Neural crest cell (in vitro differentiated cells): ENCODE measurements around the gene SERPINI1. TPM values are rescaled to one million over a fixed set of nuclear protein-coding genes. Genes with fewer than 3 reads are reported as not detected.
A peak's percentile ranks its signal among the peaks of the same experiment; 100 is the strongest.

ENCODE experiments used
- DNase-seq: peaks from one replicate; pipeline ENCODE4 v3.0.0; 2021; ENCODE audit warnings: low read depth, mixed read lengths, low spot score
- H3K27ac Mint-ChIP-seq: one replicate; pipeline ENCODE4 v1.8.0; 2021; ENCODE audit warnings: mild to moderate bottlenecking, mixed read lengths; ENCODE audit not compliant: unreplicated experiment
- H3K27me3 Mint-ChIP-seq: 2 replicates; pipeline ENCODE4 v1.8.0; 2021; ENCODE audit warnings: low read depth, mild to moderate bottlenecking, mixed read lengths
- H3K36me3 Mint-ChIP-seq: 2 replicates; pipeline ENCODE4 v1.8.0; 2021; ENCODE audit warnings: low read depth, mild to moderate bottlenecking, mixed read lengths
- H3K4me1 Mint-ChIP-seq: 2 replicates; pipeline ENCODE4 v1.8.0; 2021; ENCODE audit warnings: mixed read lengths
- H3K4me3 Mint-ChIP-seq: one replicate; pipeline ENCODE4 v1.8.0; 2021; ENCODE audit warnings: mild to moderate bottlenecking, mixed read lengths
- H3K9me3 Mint-ChIP-seq: 2 replicates; pipeline ENCODE4 v1.8.0; 2021; ENCODE audit warnings: mixed read lengths
- long read RNA-seq: library from polyadenylated mRNA; unstranded; transcript quantifications from one replicate; pipeline ENCODE4 v2.0.0, GENCODE V29; 2020
- total RNA-seq: library from RNA; stranded (reverse); gene quantifications from 2 replicates; pipeline ENCODE4 v1.2.1, GENCODE V29; 2021
- TF ChIP-seq, protein P1 (sequence below): fragments of 200-600 bp; sonication (generic); conservative IDR thresholded peaks from 2 replicates; pipeline ENCODE4 v1.5.0; 2021; ENCODE audit warnings: antibody characterized with exemption, mild to moderate bottlenecking

Gene SERPINI1, protein sequence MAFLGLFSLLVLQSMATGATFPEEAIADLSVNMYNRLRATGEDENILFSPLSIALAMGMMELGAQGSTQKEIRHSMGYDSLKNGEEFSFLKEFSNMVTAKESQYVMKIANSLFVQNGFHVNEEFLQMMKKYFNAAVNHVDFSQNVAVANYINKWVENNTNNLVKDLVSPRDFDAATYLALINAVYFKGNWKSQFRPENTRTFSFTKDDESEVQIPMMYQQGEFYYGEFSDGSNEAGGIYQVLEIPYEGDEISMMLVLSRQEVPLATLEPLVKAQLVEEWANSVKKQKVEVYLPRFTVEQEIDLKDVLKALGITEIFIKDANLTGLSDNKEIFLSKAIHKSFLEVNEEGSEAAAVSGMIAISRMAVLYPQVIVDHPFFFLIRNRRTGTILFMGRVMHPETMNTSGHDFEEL
- 1.0 TPM in 2 replicates for total RNA-seq
- long read RNA-seq, partial matches to known transcripts, result 1 of 6 reads
- long read RNA-seq, other reads (novel, unspliced or antisense), result 2 of 6 reads

DNA sequence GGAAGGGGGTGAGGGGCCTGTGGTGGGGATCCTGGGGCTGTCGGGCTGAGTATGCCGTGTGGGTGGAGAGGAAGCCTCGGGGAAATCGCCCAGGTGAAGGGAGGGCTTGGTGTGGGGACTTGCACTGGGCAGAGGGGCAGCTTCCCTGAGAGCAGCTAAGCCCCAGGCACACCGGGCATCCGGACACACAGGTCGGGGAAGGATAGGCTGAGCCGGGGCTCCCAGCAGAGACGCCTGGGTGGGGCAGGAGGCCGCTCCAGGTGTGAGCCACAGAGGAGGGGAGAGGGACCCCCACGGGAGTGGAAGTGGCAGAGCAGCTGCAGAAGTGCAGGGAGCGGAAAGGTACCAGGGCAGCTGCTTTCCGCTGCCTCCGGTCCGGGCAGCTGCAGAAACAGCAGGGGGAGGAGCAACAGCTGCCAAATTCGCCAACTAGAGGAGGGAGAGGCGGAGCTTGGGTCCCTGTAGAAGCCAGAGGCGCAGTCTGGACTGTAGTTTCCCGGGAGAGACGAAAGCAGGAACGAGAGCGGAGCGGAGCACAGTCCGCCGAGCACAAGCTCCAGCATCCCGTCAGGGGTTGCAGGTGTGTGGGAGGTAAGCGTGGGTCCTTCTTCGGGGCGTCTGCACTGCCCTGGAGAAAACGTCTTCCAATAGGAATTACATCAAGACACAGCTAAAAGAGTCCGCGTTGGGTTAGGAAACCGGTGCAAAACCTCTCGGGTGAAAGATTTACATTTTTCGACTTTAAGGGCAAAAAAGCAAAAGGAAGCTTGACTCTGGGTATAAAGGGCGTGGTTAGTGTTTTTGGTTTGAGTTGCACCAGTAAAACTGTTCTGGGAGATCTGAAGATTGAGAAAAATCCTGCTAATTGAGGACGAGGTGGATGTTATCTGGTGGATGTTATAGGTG lies at the start of gene SERPINI1:
SERPINI1 (plus strand) TSS at position 489 of the 906 bp plus-strand sequence. CDS start 53,408 bp downstream, outside the sequence.
- TF ChIP-seq, protein P1, sequence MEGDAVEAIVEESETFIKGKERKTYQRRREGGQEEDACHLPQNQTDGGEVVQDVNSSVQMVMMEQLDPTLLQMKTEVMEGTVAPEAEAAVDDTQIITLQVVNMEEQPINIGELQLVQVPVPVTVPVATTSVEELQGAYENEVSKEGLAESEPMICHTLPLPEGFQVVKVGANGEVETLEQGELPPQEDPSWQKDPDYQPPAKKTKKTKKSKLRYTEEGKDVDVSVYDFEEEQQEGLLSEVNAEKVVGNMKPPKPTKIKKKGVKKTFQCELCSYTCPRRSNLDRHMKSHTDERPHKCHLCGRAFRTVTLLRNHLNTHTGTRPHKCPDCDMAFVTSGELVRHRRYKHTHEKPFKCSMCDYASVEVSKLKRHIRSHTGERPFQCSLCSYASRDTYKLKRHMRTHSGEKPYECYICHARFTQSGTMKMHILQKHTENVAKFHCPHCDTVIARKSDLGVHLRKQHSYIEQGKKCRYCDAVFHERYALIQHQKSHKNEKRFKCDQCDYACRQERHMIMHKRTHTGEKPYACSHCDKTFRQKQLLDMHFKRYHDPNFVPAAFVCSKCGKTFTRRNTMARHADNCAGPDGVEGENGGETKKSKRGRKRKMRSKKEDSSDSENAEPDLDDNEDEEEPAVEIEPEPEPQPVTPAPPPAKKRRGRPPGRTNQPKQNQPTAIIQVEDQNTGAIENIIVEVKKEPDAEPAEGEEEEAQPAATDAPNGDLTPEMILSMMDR, result no peak
- H3K36me3 Mint-ChIP-seq, result no peaks in the 10 kb centered on the region
- H3K9me3 Mint-ChIP-seq, result no peaks in the 10 kb centered on the region
- DNase-seq, result peak; percentile 68
- H3K4me1 Mint-ChIP-seq, result peaks cover 13% of the 10 kb centered on the region
- H3K27me3 Mint-ChIP-seq, result peaks cover 3% of the 10 kb centered on the region
- no peak within 1 kb of the TSS for H3K4me3 Mint-ChIP-seq
- H3K27ac Mint-ChIP-seq, result no peak within 1 kb of the TSS

DNA sequence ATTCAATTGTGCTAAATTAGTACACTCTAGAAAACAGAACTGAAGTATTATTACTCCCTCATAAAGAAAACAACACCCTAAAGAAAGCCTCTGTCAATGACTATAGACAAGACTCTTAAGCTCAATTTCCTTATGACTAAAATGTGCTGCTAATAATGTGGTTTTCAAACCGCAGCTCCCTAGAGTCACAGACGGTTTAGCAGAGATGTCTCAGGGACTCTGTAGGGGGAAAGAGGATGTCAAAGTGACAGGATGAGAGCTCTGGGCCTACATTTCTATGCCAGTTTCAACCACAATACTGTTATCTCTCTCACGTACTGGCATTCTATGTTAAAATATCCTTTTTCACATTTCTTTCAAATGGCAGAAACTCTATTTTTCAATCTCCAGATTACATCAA lies 44.2 kb upstream of the SERPINI1 start:
- H3K9me3 Mint-ChIP-seq, result no peaks in the 10 kb centered on the region
- no peak for DNase-seq
- no peak overlapping the region for H3K27ac Mint-ChIP-seq
- peaks cover 11% of the 10 kb centered on the region for H3K36me3 Mint-ChIP-seq
- H3K4me3 Mint-ChIP-seq, result no peak overlapping the region
- no peaks in the 10 kb centered on the region for H3K27me3 Mint-ChIP-seq
- no peaks in the 10 kb centered on the region for H3K4me1 Mint-ChIP-seq
- TF ChIP-seq, protein P1, result no peak

DNA sequence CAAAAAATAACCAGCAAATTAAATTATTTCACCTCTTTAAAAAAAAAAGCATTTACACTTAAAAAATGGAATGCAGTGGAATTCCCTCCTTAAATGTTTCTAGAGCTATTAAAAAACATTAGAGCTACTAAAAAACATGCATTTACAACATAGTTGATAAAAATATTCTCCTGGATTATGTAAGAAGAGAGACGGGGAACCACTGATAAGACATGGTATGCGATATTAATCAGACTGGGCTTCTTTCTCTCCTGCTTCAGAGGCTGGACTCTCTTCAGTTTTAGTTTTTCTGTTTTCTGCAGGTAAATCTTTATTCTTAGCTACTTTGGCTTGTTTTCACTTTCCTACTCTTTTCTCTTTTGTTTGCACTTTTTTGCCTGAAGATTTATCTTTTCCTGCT lies 41.4 kb upstream of the SERPINI1 start:
- Mint-ChIP-seq H3K36me3 (peaks cover 11% of the 10 kb centered on the region), H3K9me3 (no peaks in the 10 kb centered on the region), H3K27me3 (no peaks in the 10 kb centered on the region), H3K4me1 (no peaks in the 10 kb centered on the region), H3K27ac (no peak overlapping the region), H3K4me3 (no peak overlapping the region)
- DNase-seq, result no peak
- TF ChIP-seq, protein P1, result no peak

DNA sequence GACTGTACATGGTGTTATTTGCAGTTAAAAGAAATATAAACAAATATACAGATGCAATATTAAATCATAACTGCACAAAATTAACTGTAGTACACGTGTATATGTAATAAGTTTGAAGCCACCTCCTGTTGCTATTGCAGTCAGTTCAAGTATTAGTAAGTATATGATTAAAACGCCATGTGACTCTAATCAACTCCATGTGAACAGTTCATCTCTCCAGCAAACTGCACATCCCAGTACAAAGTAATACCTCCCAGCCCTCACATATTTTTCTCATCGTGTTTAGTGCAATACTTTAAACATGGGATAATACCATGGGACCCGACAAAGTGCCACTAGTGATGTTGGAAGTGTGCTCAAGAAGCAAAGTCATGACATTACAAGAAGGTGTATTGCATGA lies 35.5 kb upstream of the SERPINI1 start:
- TF ChIP-seq, protein P1, result no peak
- Mint-ChIP-seq H3K4me3 (no peak overlapping the region), H3K27me3 (no peaks in the 10 kb centered on the region), H3K4me1 (no peaks in the 10 kb centered on the region), H3K36me3 (peaks cover 14% of the 10 kb centered on the region), H3K9me3 (no peaks in the 10 kb centered on the region), H3K27ac (no peak overlapping the region)
- DNase-seq, result no peak

DNA sequence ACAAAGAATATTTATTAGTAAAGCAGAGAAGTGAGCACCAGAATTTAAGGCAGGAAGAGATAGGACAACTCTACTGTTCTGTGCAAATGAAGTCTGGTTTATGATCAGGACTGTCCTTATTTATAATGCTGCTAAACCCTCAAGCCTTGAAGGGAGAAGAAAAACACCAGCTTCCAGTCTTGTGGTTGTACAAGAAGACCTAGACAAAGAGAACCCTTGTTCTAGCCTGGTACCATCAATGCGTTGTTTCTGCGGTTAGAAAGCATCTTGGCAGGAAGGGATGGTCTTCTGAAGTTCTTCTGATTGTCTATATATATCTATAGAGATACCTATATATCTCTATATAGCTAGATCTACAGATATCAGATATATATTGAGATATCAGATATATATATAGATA lies 34.6 kb upstream of the SERPINI1 start:
- TF ChIP-seq, protein P1, result no peak
- H3K4me3 Mint-ChIP-seq, result no peak overlapping the region
- no peaks in the 10 kb centered on the region for H3K9me3 Mint-ChIP-seq
- DNase-seq, result no peak
- no peak overlapping the region for H3K27ac Mint-ChIP-seq
- H3K27me3 Mint-ChIP-seq, result no peaks in the 10 kb centered on the region
- peaks cover 14% of the 10 kb centered on the region for H3K36me3 Mint-ChIP-seq
- no peaks in the 10 kb centered on the region for H3K4me1 Mint-ChIP-seq
